Heart right ventricle (tissue), 16 donors: ENCODE data around the gene CYP26C1. TPM values are rescaled to one million over a fixed set of nuclear protein-coding genes. Genes with fewer than 3 reads are reported as not detected.

Source experiments
- ATAC-seq, 8 donors: fragments of 200-7000 bp; cut with Tn5 transposase; one replicate each; pipeline ENCODE4 v1.9.1; 2020; ENCODE audit warnings: mild to moderate bottlenecking in 8 of 8, moderate library complexity in 8 of 8, moderate number of reproducible peaks in 1 of 8
- DNase-seq, 2 donors: peaks; one replicate each; pipeline ENCODE4 v3.0.0-alpha.2; 2020
- H3K27ac ChIP-seq, 10 donors: fragments of 200-600 bp; sonication (generic) in 2 of 10; one replicate each; pipeline versions ENCODE4 v1.5.0 to v1.8.0; 2020 to 2022; ENCODE audit warnings: mild to moderate bottlenecking in 3 of 10
- H3K27me3 ChIP-seq, 7 donors: fragments of 200-600 bp; one replicate each; pipeline ENCODE4 v1.8.0; 2021 to 2022; ENCODE audit warnings: mild to moderate bottlenecking in 2 of 7
- H3K36me3 ChIP-seq, 9 donors: fragments of 200-600 bp; sonication (generic) in 1 of 9; one replicate each; pipeline versions ENCODE4 v1.5.0 to v1.8.0; 2020 to 2022; ENCODE audit warnings: mild to moderate bottlenecking in 2 of 9
- H3K4me1 ChIP-seq, 9 donors: fragments of 200-600 bp; sonication (generic) in 1 of 9; one replicate each; pipeline versions ENCODE4 v1.5.0 to v1.8.0; 2020 to 2022; ENCODE audit warnings: mild to moderate bottlenecking in 4 of 9
- H3K4me3 ChIP-seq, 10 donors: fragments of 200-600 bp; sonication (generic) in 2 of 10; one replicate each; pipeline versions ENCODE4 v1.5.0 to v1.8.0; 2020 to 2022; ENCODE audit warnings: mild to moderate bottlenecking in 7 of 10, moderate library complexity in 2 of 10
- H3K9me3 ChIP-seq, 11 donors: fragments of 200-600 bp in 10 of 11; sonication (generic) in 2 of 11; one replicate each; pipeline versions ENCODE4 v1.5.0 to v1.8.0; 2013 to 2022; ENCODE audit warnings: mild to moderate bottlenecking in 2 of 11, control low read depth in 1 of 11, moderate library complexity in 1 of 11
- CTCF ChIP-seq, 9 donors: fragments of 200-600 bp; sonication (generic) in 2 of 9; IDR thresholded peaks; one replicate each; pipeline versions ENCODE4 v1.5.0 to v1.8.0; 2021 to 2022; ENCODE audit warnings: antibody characterized with exemption in 9 of 9, mild to moderate bottlenecking in 5 of 9, moderate library complexity in 1 of 9
- WGBS, 2 donors: extraction: QIAGEN DNeasy Blood & Tissue Kit; methylation state at CpG; one replicate each; pipeline ENCODE4 v1.1.7; 2013; ENCODE audit warnings: inconsistent platforms in 1 of 2; 5-methylcytosine and 5-hydroxymethylcytosine counted together
- intact Hi-C, 10 donors: fragments of 100-400 bp; cut with DNase I; formaldehyde crosslinking; loops; one replicate each; pipeline versions ENCODE4 v1.11.1 to v1.14.2; 2022
- polyA plus RNA-seq, 2 donors: library from polyadenylated mRNA; stranded (reverse); fragments of 200-250 nt; gene quantifications; one replicate each; pipeline ENCODE4 v1.2.3, GENCODE V29; 2013
- total RNA-seq, 10 donors: library from RNA; stranded (reverse); fragmentation: NEBNext Ultra II Directional in 3 of 10; extraction: Animal tissue kit (Norgen Biotek cat#: 25700) in 3 of 10; gene quantifications; one replicate each; pipeline versions ENCODE4 v1.2.1 to v1.2.4, GENCODE V29; 2021 to 2023
- donor health status: Arrhythmogenic right ventricular cardiomyopathy.
- donor health status: ischemic (EF 13 %, LVEDD 7.1; RV severe dilation, severe dysfunction).
- donor health status: healthy with polysubstance abuse.
- donor health status: DM: no; HTN: yes; CAD: no.
- donor health status: DM: no; HTN: no; CAD: no.
- donor health status: ischemic (EF 25% LVEDD 6.9; RV normal size, moderate dysfunction).
- donor health status: ischemic (EF 25% LVEDD 5.7; RV mildly dilated, moderate dysfunction).
- donor health status: healthy.
- donor health status: DM: yes; HTN: yes; CAD: no.
- donor health status: Ischemic cardiomyopathy.
- donor health status: ischemic (EF 35%, LVEDD 5.7; RV mildly dilated, moderate dysfunction).
- donor health status: nonischemic (EF 11% LVEDD 7.7; RV severe dilation, severe dysfunction).
- donor health status: DM: yes; HTN: yes; CAD: no.
- donor health status: PGD.
- donor health status: ischemic (EF 29% LVEDD 5.4; RV normal size, mild dysfunction).
- donor health status: nonischemic (EF 23%, LVEDD 6.1; RV moderate dilation, normal function).

Gene CYP26C1
- total and polyA plus RNA-seq, 12 donors, result 0.08 to 0.15 TPM; not detected in 10

- 77 to 82% methylated on average over 1 of the region's 1 CpG for WGBS, 2 donors
- H3K27me3 ChIP-seq, result peaks cover 0 to 3% (median 0%) of the 10 kb centered on the region in 7 donors
- DNase-seq, result no peak
Observed at GRCh38 chr10:93103953-93104352, 43.4 kb downstream of the CYP26C1 start.

DNA sequence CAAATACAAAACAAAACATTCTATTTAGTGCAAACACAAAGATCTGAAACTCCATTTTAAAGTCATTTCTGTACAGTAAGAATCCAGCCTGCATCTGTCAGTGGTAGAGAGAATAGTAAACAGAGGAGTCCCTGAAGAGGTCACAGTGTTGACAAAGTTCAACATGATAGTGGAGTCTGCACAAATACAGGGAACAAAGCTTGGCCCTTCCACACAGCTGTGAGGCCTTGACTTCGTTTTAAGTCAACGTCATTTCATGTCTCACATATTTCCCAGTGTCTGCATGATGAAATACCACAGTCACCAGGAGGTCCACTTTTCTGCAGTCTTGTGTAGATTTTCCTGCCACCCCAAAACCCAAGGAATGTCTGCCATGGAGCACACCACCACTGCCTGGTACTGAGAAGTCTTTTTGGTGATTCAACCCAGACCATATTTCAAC lies 46.1 kb downstream of the CYP26C1 start:
- no peak overlapping the region for H3K4me3 ChIP-seq
- 30 to 53% methylated on average over 2 of the region's 2 CpGs for WGBS, 2 donors
- peaks cover 0 to 14% (median 0%) of the 10 kb centered on the region in 11 donors for H3K9me3 ChIP-seq
- H3K36me3 ChIP-seq, result no peaks in the 10 kb centered on the region
- intact Hi-C loops, result no loop called here
- no peak for DNase-seq
- no peak for TF ChIP-seq CTCF (IDR thresholded peaks at IDR 0.05)
- H3K4me1 ChIP-seq, result no peaks in the 10 kb centered on the region
- H3K27ac ChIP-seq, result no peak overlapping the region
- ATAC-seq, result no peak
- peaks cover 0 to under 1% (median 0%) of the 10 kb centered on the region in 7 donors for H3K27me3 ChIP-seq

More at GRCh38 chr10:93103953-93104352, 43.4 kb downstream of the CYP26C1 start:
- Histone ChIP-seq H3K27ac (no peak overlapping the region), H3K4me3 (no peak overlapping the region), H3K36me3 (no peaks in the 10 kb centered on the region), H3K9me3 (peaks cover 0 to 14% (median 0%) of the 10 kb centered on the region in 11 donors), H3K4me1 (no peaks in the 10 kb centered on the region)
- intact Hi-C loops, result no loop called here
- no peak for TF ChIP-seq CTCF (IDR thresholded peaks at IDR 0.05)
- ATAC-seq, result no peak

DNA sequence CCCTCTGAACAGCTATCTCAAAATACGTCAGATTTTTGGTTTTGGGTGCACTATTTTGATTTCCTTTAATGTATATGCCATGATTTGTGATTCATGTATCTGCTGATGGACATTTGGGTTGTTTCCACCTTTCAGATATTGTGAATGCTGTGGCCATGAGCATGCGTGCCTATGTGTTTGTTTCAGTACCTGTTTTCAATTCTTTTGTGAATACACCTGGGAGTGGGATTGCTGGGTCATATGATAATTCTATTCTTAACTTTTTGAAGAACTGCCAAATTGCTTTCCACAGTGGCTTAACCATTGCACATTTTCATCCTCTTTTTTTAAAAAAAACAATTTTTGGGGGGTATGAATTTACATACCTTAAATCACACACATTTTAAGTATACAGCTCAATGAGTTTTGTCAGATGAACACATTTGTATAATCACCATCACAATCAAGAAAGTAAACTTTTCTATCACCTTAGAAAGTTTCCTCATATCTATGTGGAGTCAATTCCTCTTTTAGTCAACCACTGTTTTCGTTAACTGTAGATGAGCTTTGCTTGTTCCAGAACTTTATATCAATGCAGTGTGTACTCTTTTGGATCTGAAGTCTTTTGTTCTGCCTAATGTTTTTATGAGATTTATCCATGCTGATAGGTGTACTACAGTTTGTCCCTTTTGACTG lies 50.0 kb downstream of the CYP26C1 start:
- Histone ChIP-seq H3K4me3 (no peak overlapping the region), H3K27ac (no peak overlapping the region), H3K4me1 (no peaks in the 10 kb centered on the region), H3K9me3 (peaks cover 0 to 4% (median 0%) of the 10 kb centered on the region in 11 donors), H3K27me3 (peaks cover 0 to 21% (median 16%) of the 10 kb centered on the region in 7 donors), H3K36me3 (no peaks in the 10 kb centered on the region)
- 68 to 77% methylated on average over 3 of the region's 3 CpGs for WGBS, 2 donors
- TF ChIP-seq CTCF (IDR thresholded peaks at IDR 0.05), result no peak
- no peak for DNase-seq
- intact Hi-C loops, result loop anchor here in 4 of 10 donors (10.0 kb wide), 1 partner anchor 174 kb away; no protein-coding TSS in a partner anchor
- ATAC-seq, result no peak

DNA sequence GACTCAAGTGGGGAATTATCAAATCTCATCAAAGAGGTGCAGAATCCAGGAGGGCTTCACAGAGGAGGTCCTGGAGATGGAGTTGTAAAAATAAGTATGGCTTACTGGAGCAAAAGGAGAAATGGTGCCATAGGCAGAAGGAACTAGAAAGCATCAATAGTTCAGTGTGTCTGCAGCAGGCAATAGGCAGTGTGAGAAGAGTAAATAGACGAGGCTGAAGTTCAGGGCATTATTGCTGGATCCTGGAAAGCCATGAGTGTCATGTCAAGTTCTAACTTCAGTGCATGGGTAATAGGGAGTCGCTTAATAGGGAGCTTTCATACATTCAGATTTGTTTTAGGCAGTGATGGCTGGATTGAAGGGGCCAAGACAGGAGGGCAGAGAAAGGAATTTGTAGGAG lies 52.4 kb downstream of the CYP26C1 start:
- ATAC-seq (no peak), DNase-seq (no peak)
- H3K4me1 ChIP-seq, result no peaks in the 10 kb centered on the region
- no peak for TF ChIP-seq CTCF (IDR thresholded peaks at IDR 0.05)
- WGBS, 2 donors, result 61 to 74% methylated on average over 2 of the region's 2 CpGs
- no peaks in the 10 kb centered on the region for H3K9me3 ChIP-seq
- no peak overlapping the region for H3K4me3 ChIP-seq
- no peak overlapping the region for H3K27ac ChIP-seq
- H3K36me3 ChIP-seq, result no peaks in the 10 kb centered on the region
- intact Hi-C loops, result loop anchor here in 4 of 10 donors (10.0 kb wide), 1 partner anchor 172 kb away; no protein-coding TSS in a partner anchor
- H3K27me3 ChIP-seq, result peaks cover 0 to 21% (median 16%) of the 10 kb centered on the region in 7 donors
